CD4-positive, alpha-beta T cell treated with Interleukin-17A for 1 hour (primary cell): ENCODE measurements around the gene SPEF1.
"Not testable (repeated sequence)": the region's sequence is repeated elsewhere in the genome, so short reads cannot be mapped to it uniquely, and the experiment has no call there.

Experiments used
- DNase-seq: peaks from one replicate; pipeline ENCODE4 v3.0.0-alpha.2; 2020

The SPEF1 gene

GRCh38 chr20:3781153-3781910 lies at the start of gene SPEF1:
Gene SPEF1, minus strand, starts transcription at chr20:3781448. Its CDS starts 161 bp downstream, at chr20:3781287.
- peak; percentile 80 for DNase-seq

- DNase-seq, result not testable (repeated sequence)
Measured at GRCh38 chr20:3829891-3830290, 48.6 kb upstream of the SPEF1 start.

GRCh38 chr20:3828798-3829197 lies 47.5 kb upstream of the SPEF1 start:
- DNase-seq, result no peak

GRCh38 chr20:3826420-3826819 lies 45.2 kb upstream of the SPEF1 start:
- no peak for DNase-seq

GRCh38 chr20:3825526-3825925 lies 44.3 kb upstream of the SPEF1 start:
- DNase-seq, result no peak

- DNase-seq, result no peak
Measured at GRCh38 chr20:3823881-3824280, 42.6 kb upstream of the SPEF1 start.

- DNase-seq, result no peak
Measured at GRCh38 chr20:3821996-3822395, 40.7 kb upstream of the SPEF1 start.

- no peak for DNase-seq
Measured at GRCh38 chr20:3820901-3821727, 39.9 kb upstream of the SPEF1 start.

- DNase-seq, result peak; percentile 93
Measured at GRCh38 chr20:3820048-3820900, 39.0 kb upstream of the SPEF1 start, which contains the start of gene AP5S1. Gene AP5S1, plus strand, starts transcription at chr20:3820547. Its CDS starts 1,571 bp downstream, at chr20:3822118.

- DNase-seq, result no peak
Measured at GRCh38 chr20:3819411-3820047, 38.3 kb upstream of the SPEF1 start.

- DNase-seq, result no peak
Measured at GRCh38 chr20:3818155-3819151, 37.2 kb upstream of the SPEF1 start.

GRCh38 chr20:3815703-3816315 lies 34.6 kb upstream of the SPEF1 start:
- DNase-seq, result peak; percentile 62

GRCh38 chr20:3814928-3815495 lies 33.8 kb upstream of the SPEF1 start:
- no peak for DNase-seq

- DNase-seq, result peak; percentile 32
Measured at GRCh38 chr20:3813848-3814581, 32.8 kb upstream of the SPEF1 start.

- no peak for DNase-seq
Measured at GRCh38 chr20:3812975-3813847, 32.0 kb upstream of the SPEF1 start.

- no peak for DNase-seq
Measured at GRCh38 chr20:3812259-3812681, 31.0 kb upstream of the SPEF1 start.

GRCh38 chr20:3811467-3812258 lies 30.4 kb upstream of the SPEF1 start:
- peak; percentile 92 for DNase-seq

- no peak for DNase-seq
Measured at GRCh38 chr20:3808544-3808943, 27.3 kb upstream of the SPEF1 start.
